ENCODE measurements around the gene ZWILCH. TPM values are rescaled to one million over a fixed set of nuclear protein-coding genes. Genes with fewer than 3 reads are reported as not detected.

ZWILCH gene
- total and polyA plus RNA-seq, 2 donors (not counting 3 experiments of a cell fraction or from before 2014, with no cell fraction given) = 9.3 to 28.8 TPM

DNA sequence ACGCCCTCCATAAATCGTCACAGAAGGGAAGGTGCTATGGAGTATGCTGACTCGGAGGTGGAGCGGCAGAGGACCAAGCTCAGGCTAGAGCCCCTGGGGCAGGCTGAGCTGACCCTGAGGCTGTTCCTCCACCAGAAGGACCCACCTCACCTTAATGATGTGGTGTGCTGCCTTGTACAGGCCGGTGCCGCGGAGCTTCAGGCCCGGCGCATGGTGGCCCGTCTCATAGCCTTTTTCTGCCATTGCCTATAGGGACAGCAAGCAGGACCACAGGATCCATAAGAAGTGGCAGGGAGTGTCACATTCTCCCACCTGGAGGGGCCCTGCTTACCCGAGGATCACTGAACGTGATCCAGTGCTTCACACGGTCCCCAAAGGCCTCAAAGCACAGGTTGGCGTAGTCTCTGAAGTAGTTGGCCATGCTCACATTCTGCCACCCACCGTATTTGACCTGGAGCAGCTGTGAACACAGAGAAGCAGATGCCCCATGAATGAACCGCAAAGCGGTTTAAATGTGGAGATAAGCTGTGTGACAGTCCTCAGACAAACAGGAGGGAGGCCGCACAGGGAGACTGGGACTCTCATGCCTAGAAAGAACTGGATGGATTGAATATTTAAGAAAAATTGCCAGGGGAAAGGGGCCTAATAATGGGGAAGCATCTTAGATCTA, 55.9 kb downstream of the ZWILCH start:
- Histone ChIP-seq H2AFZ (ENCODE audit: low read depth, low read length) (no peak overlapping the region), H3K79me2 (ENCODE audit: control insufficient read depth, insufficient read depth, low read length) (no peaks in the 10 kb centered on the region), H3K9me1 (replicated peaks; ENCODE audit: control insufficient read depth, extremely low read depth, insufficient read depth, low read length) (no peaks in the 10 kb centered on the region), H3K27me3 (ENCODE audit: control insufficient read depth in 2 of 2, insufficient read depth in 2 of 2, low read length in 2 of 2) (no peaks in the 10 kb centered on the region), H3K4me3 (replicated peaks in 1 of 3; ENCODE audit: insufficient read depth in 1 of 3, low read depth in 1 of 3, low read length in 3 of 3) (no peak overlapping the region), H3K9me3 (replicated peaks; ENCODE audit: control insufficient read depth, insufficient read depth, low read length) (no peaks in the 10 kb centered on the region), H4K20me1 (replicated peaks; ENCODE audit: control insufficient read depth, extremely low read depth, insufficient read depth, low read length) (no peaks in the 10 kb centered on the region), H3K4me2 (ENCODE audit: insufficient read depth, low read length) (no peak overlapping the region), H3K27ac (ENCODE audit: insufficient read depth, low read depth, low read length) (no peak overlapping the region), H3K4me1 (ENCODE audit: control insufficient read depth, extremely low read depth, insufficient read depth, low read length) (no peaks in the 10 kb centered on the region), H3K9ac (replicated peaks; ENCODE audit: extremely low read depth, insufficient read depth, low read length) (no peak overlapping the region), H3K36me3 (ENCODE audit: control insufficient read depth in 2 of 2, extremely low read depth in 1 of 2, insufficient read depth in 2 of 2, low read length in 2 of 2) (no peaks in the 10 kb centered on the region)
- ChIA-PET CTCF (interaction anchor here (0.8 to 1.2 kb wide), 3 partner anchors 12 to 45 kb away, joined by 3 to 4 read pairs (median 3); no protein-coding TSS in a partner anchor), POLR2A (no interaction called here)
- BruUV-seq (replicated peaks) = no TSS peak
- FAIRE-seq = no peak
- DNase-seq (ENCODE audit: low read depth, low spot score) = no peak
- TF ChIP-seq EZH2 (IDR thresholded peaks at IDR 0.05; ENCODE audit: borderline replicate concordance, low read depth, low read length, severe bottlenecking) (no peak), POLR2AphosphoS5 (IDR thresholded peaks at IDR 0.05; ENCODE audit: insufficient read depth, low read depth, low read length) (no peak), MAX (IDR thresholded peaks at IDR 0.05; ENCODE audit: insufficient read depth, insufficient read length) (no peak), MYC (IDR thresholded peaks at IDR 0.05; ENCODE audit: low read depth, low read length) (no peak), FOS (IDR thresholded peaks at IDR 0.05; ENCODE audit: borderline replicate concordance, insufficient read depth, low read length) (no peak), POLR2A (IDR thresholded peaks at IDR 0.05; ENCODE audit: low read depth, low read length) (no peak), JUN (IDR thresholded peaks at IDR 0.05; ENCODE audit: borderline replicate concordance, insufficient read depth, insufficient read length, low read depth) (no peak), GATA2 (IDR thresholded peaks at IDR 0.05; ENCODE audit: insufficient read depth, insufficient read length, low read depth, low read length) (no peak)
- TF ChIP-seq, protein P1, sequence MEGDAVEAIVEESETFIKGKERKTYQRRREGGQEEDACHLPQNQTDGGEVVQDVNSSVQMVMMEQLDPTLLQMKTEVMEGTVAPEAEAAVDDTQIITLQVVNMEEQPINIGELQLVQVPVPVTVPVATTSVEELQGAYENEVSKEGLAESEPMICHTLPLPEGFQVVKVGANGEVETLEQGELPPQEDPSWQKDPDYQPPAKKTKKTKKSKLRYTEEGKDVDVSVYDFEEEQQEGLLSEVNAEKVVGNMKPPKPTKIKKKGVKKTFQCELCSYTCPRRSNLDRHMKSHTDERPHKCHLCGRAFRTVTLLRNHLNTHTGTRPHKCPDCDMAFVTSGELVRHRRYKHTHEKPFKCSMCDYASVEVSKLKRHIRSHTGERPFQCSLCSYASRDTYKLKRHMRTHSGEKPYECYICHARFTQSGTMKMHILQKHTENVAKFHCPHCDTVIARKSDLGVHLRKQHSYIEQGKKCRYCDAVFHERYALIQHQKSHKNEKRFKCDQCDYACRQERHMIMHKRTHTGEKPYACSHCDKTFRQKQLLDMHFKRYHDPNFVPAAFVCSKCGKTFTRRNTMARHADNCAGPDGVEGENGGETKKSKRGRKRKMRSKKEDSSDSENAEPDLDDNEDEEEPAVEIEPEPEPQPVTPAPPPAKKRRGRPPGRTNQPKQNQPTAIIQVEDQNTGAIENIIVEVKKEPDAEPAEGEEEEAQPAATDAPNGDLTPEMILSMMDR (IDR thresholded peaks at IDR 0.05; ENCODE audit: extremely low read depth in 1 of 2, insufficient read depth in 1 of 2, low read depth in 1 of 2, low read length in 2 of 2) = no peak
- intact Hi-C loops (cut with micrococcal nuclease) = no loop called here
- dilution Hi-C loops (cut with MboI; ENCODE audit: extremely low pct_ligation_motif_present, low sequenced_read_pairs) = no loop called here

All from endothelial cell of umbilical vein (primary cell).